HG02885 (cell line): ENCODE results near the gene TSPAN5.

Experiments used
- ATAC-seq: cut with Tn5 transposase; IDR thresholded peaks from one replicate; pipeline ENCODE4 v1.9.1; 2021; ENCODE audit warnings: mild to moderate bottlenecking; ENCODE audit not compliant: unreplicated experiment, poor library complexity

TSPAN5 gene

DNA sequence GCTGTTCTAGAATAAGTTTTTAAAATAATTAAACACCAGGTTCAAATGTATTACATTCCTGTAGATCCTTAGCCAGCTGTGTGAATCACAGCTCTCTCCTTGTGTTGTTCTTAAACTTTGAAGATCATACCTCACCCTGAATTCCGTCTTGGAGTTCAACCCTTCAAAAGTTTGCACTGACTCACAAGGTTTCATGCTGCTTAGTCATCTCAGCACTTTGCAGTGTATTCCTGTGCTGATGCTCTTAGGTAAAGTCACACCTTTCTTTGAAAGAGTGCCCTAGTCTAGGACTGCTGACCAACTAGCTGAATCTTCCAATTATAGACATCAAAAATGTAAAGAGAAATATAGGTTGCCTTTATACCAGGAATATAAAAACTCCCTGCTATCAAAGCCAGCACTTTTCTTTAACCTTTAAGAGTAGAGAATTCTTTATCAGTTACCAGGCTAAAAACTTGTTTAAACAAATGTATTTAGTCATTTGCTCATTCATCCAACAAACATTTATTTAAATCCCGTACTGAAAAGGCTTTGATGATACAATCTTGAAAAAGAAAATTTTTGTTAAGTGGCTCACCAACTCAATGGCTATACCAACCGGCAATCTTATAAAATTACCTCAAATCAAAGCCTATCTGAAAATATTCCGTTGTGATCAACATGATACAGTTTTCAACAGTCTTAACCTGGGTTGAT is 227.6 kb downstream of the TSPAN5 start:
- no peak for ATAC-seq

DNA sequence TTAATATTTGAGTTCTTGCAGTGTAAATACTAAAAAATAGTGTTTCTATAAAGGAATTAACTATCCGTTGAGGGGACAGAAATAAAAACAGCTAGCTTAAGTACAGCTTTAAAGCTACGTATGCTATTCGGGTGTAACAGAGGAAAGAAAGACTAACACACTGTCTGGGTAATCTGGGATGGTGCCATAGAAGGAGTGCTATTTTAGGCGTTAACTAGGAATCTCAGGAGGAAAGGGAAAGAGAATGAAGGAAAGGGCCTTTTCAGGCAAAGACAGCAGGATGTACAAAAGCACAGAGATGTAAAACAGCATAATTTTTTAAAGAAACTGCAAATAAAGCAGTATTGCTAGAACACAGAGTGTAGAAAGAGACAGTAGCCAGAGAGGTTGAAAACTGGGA is 235.4 kb downstream of the TSPAN5 start:
- ATAC-seq: no peak

DNA sequence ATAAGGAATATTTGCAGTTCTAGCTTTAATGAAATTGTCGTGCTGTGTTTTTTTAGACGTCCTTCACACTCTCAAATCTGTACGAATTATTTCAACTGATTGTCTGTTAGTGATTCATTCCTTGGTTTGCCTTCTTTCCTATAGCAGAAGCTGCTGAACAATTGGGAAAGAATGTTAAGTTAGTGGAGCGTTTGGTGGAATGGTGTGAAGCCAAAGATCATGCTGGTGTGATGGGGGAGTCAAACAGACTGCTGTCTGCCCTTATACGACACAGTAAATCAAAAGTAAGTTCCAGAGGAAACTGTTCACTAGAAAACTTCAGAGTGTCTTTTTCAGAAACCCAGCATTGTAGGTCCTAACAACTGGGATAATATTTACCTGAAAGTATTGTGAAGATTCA is 237.3 kb downstream of the TSPAN5 start:
- no peak for ATAC-seq
